Sigmoid colon (tissue), 7 donors: Measurements from ENCODE around the gene OR8B4. TPM values are rescaled to one million over a fixed set of nuclear protein-coding genes. Genes with fewer than 3 reads are reported as not detected.
"Not testable (repeated sequence)": the region's sequence is repeated elsewhere in the genome, so short reads cannot be mapped to it uniquely, and the experiment has no call there.

Source experiments
- DNase-seq: peaks from one replicate; pipeline ENCODE4 v3.0.0-alpha.2; 2019
- H3K27ac ChIP-seq, 4 donors: fragments of 200-600 bp; sonication (generic); one replicate each; pipeline ENCODE4 v1.5.1; 2016 to 2019; ENCODE audit warnings: mild to moderate bottlenecking in 1 of 4
- H3K27me3 ChIP-seq, 3 donors: fragments of 200-600 bp; sonication (generic); one replicate each; pipeline ENCODE4 v1.5.1; 2019; ENCODE audit warnings: mild to moderate bottlenecking in 1 of 3
- H3K36me3 ChIP-seq, 4 donors: fragments of 200-600 bp; sonication (generic); one replicate each; pipeline ENCODE4 v1.5.1; 2016 to 2019
- H3K4me1 ChIP-seq, 4 donors: fragments of 200-600 bp; sonication (generic); one replicate each; pipeline ENCODE4 v1.5.1; 2017 to 2019
- H3K4me3 ChIP-seq, 4 donors: fragments of 200-600 bp; sonication (generic); one replicate each; pipeline ENCODE4 v1.5.1; 2017 to 2019; ENCODE audit warnings: mild to moderate bottlenecking in 2 of 4, moderate library complexity in 1 of 4
- H3K9me3 ChIP-seq, 4 donors: fragments of 200-600 bp in 3 of 4; sonication (generic) in 3 of 4; one replicate each; pipeline versions ENCODE4 v1.5.1 to v1.6.1; 2013 to 2019
- CTCF ChIP-seq, 4 experiments: fragments of 450-650 bp in 3 of 4; fragments of 200-600 bp in 1 of 4; IDR thresholded peaks; one replicate each; pipeline ENCODE4 v1.5.1; 2016 to 2019; ENCODE audit warnings: antibody characterized with exemption in 4 of 4, mild to moderate bottlenecking in 3 of 4, moderate library complexity in 2 of 4
- EP300 ChIP-seq, 4 donors: sonication (generic); formaldehyde crosslinking; IDR thresholded peaks; one replicate each; pipeline ENCODE4 v1.6.1; 2017; ENCODE audit warnings: antibody characterized with exemption in 4 of 4
- POLR2A ChIP-seq, 2 donors: fragments of 450-650 bp; IDR thresholded peaks; one replicate each; pipeline ENCODE4 v1.6.1; 2016; ENCODE audit warnings: antibody characterized with exemption in 2 of 2, mild to moderate bottlenecking in 2 of 2, moderate library complexity in 2 of 2
- POLR2AphosphoS5 ChIP-seq, 4 donors: sonication (generic); formaldehyde crosslinking; IDR thresholded peaks; one replicate each; pipeline ENCODE4 v1.6.1; 2017; ENCODE audit warnings: antibody characterized with exemption in 4 of 4
- WGBS, 2 donors: extraction: QIAGEN DNeasy Blood & Tissue Kit; methylation state at CpG; one replicate each; pipeline ENCODE4 v1.1.7; 2013; 5-methylcytosine and 5-hydroxymethylcytosine counted together
- intact Hi-C: fragments of 100-400 bp; cut with DNase I; formaldehyde crosslinking; loops from one replicate; pipeline ENCODE4 v1.15.1; 2023
- polyA plus RNA-seq, 3 donors: library from polyadenylated mRNA; stranded (reverse); fragments of 200-250 nt; gene quantifications; one replicate each; pipeline ENCODE4 v1.2.3, GENCODE V29; 2013
- total RNA-seq, 4 donors: library from RNA; depleted of rRNA; stranded (reverse); fragments of >200 nt; gene quantifications; one replicate each; pipeline ENCODE4 v1.1.0, GENCODE V29; 2016
- donor health status: healthy with polysubstance abuse.
- donor health status: Bipolar disorder and iron deficiency.
- donor health status: healthy.

Gene OR8B4
- total and polyA plus RNA-seq, 7 donors: not detected

GRCh38 chr11:124460459-124460858 lies 35.8 kb upstream of the OR8B4 start:
- Histone ChIP-seq H3K27ac (no peak overlapping the region), H3K27me3 (no peaks in the 10 kb centered on the region), H3K4me3 (no peak overlapping the region), H3K9me3 (no peaks in the 10 kb centered on the region), H3K36me3 (no peaks in the 10 kb centered on the region), H3K4me1 (no peaks in the 10 kb centered on the region)
- intact Hi-C loops: no loop called here
- no peak for DNase-seq
- TF ChIP-seq EP300 (IDR thresholded peaks at IDR 0.05) (no peak), CTCF (IDR thresholded peaks at IDR 0.05) (no peak), POLR2A (IDR thresholded peaks at IDR 0.05) (no peak), POLR2AphosphoS5 (IDR thresholded peaks at IDR 0.05) (no peak)
- WGBS, 2 donors: 69 to 77% methylated on average over 1 of the region's 1 CpG

- intact Hi-C loops, H3K4me3 ChIP-seq, H3K36me3 ChIP-seq, H3K4me1 ChIP-seq, H3K27me3 ChIP-seq, H3K27ac ChIP-seq, H3K9me3 ChIP-seq, DNase-seq: not testable (repeated sequence)
- WGBS, 2 donors: 91 to 93% methylated on average over 7 of the region's 7 CpGs
Observed at GRCh38 chr11:124459379-124459778, 34.7 kb upstream of the OR8B4 start.

- Histone ChIP-seq H3K9me3 (peaks cover 0 to 2% (median 0%) of the 10 kb centered on the region in 4 donors), H3K27me3 (no peaks in the 10 kb centered on the region), H3K4me1 (no peaks in the 10 kb centered on the region), H3K4me3 (no peak overlapping the region), H3K36me3 (no peaks in the 10 kb centered on the region), H3K27ac (no peak overlapping the region)
- WGBS, 2 donors: 37 to 40% methylated on average over 2 of the region's 2 CpGs
- no peak for DNase-seq
- no peak for TF ChIP-seq CTCF (IDR thresholded peaks at IDR 0.05)
- TF ChIP-seq POLR2AphosphoS5 (IDR thresholded peaks at IDR 0.05): no peak
- TF ChIP-seq EP300 (IDR thresholded peaks at IDR 0.05): no peak
- TF ChIP-seq POLR2A (IDR thresholded peaks at IDR 0.05): no peak
- intact Hi-C loops: no loop called here
Observed at GRCh38 chr11:124454552-124454951, 29.9 kb upstream of the OR8B4 start.

- no peak overlapping the region for H3K27ac ChIP-seq
- intact Hi-C loops: no loop called here
- TF ChIP-seq CTCF (IDR thresholded peaks at IDR 0.05) (no peak), POLR2AphosphoS5 (IDR thresholded peaks at IDR 0.05) (no peak), EP300 (IDR thresholded peaks at IDR 0.05) (no peak), POLR2A (IDR thresholded peaks at IDR 0.05) (no peak)
- no peaks in the 10 kb centered on the region for H3K4me1 ChIP-seq
- WGBS, 2 donors: 32 to 75% methylated on average over 1 of the region's 1 CpG
- H3K9me3 ChIP-seq: peaks cover 0 to 2% (median 0%) of the 10 kb centered on the region in 4 donors
- no peaks in the 10 kb centered on the region for H3K27me3 ChIP-seq
- no peaks in the 10 kb centered on the region for H3K36me3 ChIP-seq
- DNase-seq: no peak
- H3K4me3 ChIP-seq: no peak overlapping the region
Observed at GRCh38 chr11:124446916-124447315, 22.2 kb upstream of the OR8B4 start.

GRCh38 chr11:124445646-124446150 lies 21.0 kb upstream of the OR8B4 start, which contains the start of gene OR8B8:
Gene OR8B8, minus strand, starts transcription at chr11:124445696. Its CDS starts 4,611 bp downstream, at chr11:124441085.
- DNase-seq: no peak
- H3K36me3 ChIP-seq: no peaks in the 10 kb centered on the region
- 94 to 95% methylated on average over 1 of the region's 1 CpG for WGBS, 2 donors
- no peaks in the 10 kb centered on the region for H3K4me1 ChIP-seq
- H3K27me3 ChIP-seq: no peaks in the 10 kb centered on the region
- TF ChIP-seq POLR2AphosphoS5 (IDR thresholded peaks at IDR 0.05) (no peak), POLR2A (IDR thresholded peaks at IDR 0.05) (no peak), EP300 (IDR thresholded peaks at IDR 0.05) (no peak), CTCF (IDR thresholded peaks at IDR 0.05) (no peak)
- no peak within 1 kb of the TSS for H3K27ac ChIP-seq
- intact Hi-C loops: no loop called here
- H3K9me3 ChIP-seq: peaks cover 0 to 2% (median 0%) of the 10 kb centered on the region in 4 donors
- H3K4me3 ChIP-seq: no peak within 1 kb of the TSS
